Measurements from ENCODE around the gene DPP6.

- TF ChIP-seq CTCF (IDR thresholded peaks at IDR 0.05) (no peak), JUN (CRISPR knock-in tag; IDR thresholded peaks at IDR 0.05) (no peak), ZNF138 (CRISPR knock-in tag; conservative IDR thresholded peaks at IDR 0.05) (no peak), CREB1 (CRISPR knock-in tag; IDR thresholded peaks at IDR 0.05) (no peak), MAX (CRISPR knock-in tag; IDR thresholded peaks at IDR 0.05) (no peak)
Measured at GRCh38 chr7:154433632-154434598, 381.7 kb downstream of the DPP6 start.
